Endometrial microvascular endothelial cells (primary cell): ENCODE measurements around the gene EME2. TPM values are rescaled to one million over a fixed set of nuclear protein-coding genes. Genes with fewer than 3 reads are reported as not detected.

ENCODE experiments used
- in situ Hi-C: cut with HindIII; loops from 2 replicates; pipeline ENCODE4 v1.10.0; 2017; ENCODE audit warnings: low sequenced_read_pairs, low pct_unique_long_range_greater_than_20kb; ENCODE audit errors: inconsistent ontology term
- total RNA-seq: library from RNA; depleted of rRNA; stranded (reverse); fragments of >200 nt; gene quantifications from one replicate; pipeline ENCODE4 v1.2.3, GENCODE V29; 2015; ENCODE audit errors: inconsistent ontology term

The EME2 gene
- total RNA-seq, 1 donor from 2014 or later = 3.5 TPM

DNA sequence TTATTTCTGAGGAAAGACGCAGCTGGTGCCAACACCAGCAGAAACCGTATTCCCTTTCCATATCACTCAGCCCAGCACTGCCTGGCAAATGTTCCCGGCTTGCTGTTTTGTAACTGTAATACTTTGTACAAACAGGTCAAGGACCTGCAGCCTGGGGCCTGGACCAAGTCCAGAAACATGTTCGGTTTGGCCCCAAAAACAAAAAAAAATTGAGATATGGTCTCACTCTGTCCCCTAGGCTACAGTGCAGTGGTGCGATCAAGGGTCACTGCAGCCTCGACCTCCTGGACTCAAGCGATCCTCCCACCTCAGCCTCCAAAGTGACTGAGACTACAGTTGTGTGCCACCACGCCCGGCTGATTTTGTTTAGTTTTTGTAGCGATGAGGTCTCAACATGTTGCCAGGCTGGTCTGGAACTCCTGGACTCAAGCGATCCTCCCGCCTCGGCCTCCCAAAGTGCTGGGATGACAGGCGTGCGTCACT lies 52.8 kb downstream of the EME2 start:
- in situ Hi-C loops = no loop called here

Other genes starting within 250 kb of the EME2 start
- 17.6 TPM for gene TMEM204, start 239.1 kb upstream of the EME2 start, total RNA-seq
- gene IFT140, start 160.7 kb upstream of the EME2 start, total RNA-seq = 9.6 TPM
- 6.1 TPM for gene CRAMP1, start 160.4 kb upstream of the EME2 start, total RNA-seq
- gene JPT2, start 94.5 kb upstream of the EME2 start, total RNA-seq = 85.9 TPM
- 35.8 TPM for gene MAPK8IP3, start 66.6 kb upstream of the EME2 start, total RNA-seq
- 65.6 TPM for gene NME3, start 1.3 kb upstream of the EME2 start, total RNA-seq
- 148 TPM for gene MRPS34, start 324 bp downstream of the EME2 start, total RNA-seq
- 35.5 TPM for gene SPSB3, start 9.8 kb downstream of the EME2 start, total RNA-seq
- 96.6 TPM for gene NUBP2, start 10.2 kb downstream of the EME2 start, total RNA-seq
- not detected for gene IGFALS, start 20.9 kb downstream of the EME2 start, total RNA-seq
- 73.6 TPM for gene HAGH, start 54.0 kb downstream of the EME2 start, total RNA-seq
- gene FAHD1, start 54.4 kb downstream of the EME2 start, total RNA-seq = 71.5 TPM
- gene MEIOB, start 99.4 kb downstream of the EME2 start, total RNA-seq = not detected
- gene HS3ST6, start 145.6 kb downstream of the EME2 start, total RNA-seq = not detected
- gene MSRB1, start 170.4 kb downstream of the EME2 start, total RNA-seq = 11.2 TPM
- gene RPL3L, start 181.9 kb downstream of the EME2 start, total RNA-seq = not detected
- gene NDUFB10, start 186.7 kb downstream of the EME2 start, total RNA-seq = 270 TPM
- gene RPS2, start 192.0 kb downstream of the EME2 start, total RNA-seq = 2,988 TPM
- gene RNF151, start 194.0 kb downstream of the EME2 start, total RNA-seq = not detected
- gene TBL3, start 199.2 kb downstream of the EME2 start, total RNA-seq = 79.9 TPM
- 0.09 TPM for gene NOXO1, start 208.7 kb downstream of the EME2 start, total RNA-seq
- gene GFER, start 211.4 kb downstream of the EME2 start, total RNA-seq = 17.2 TPM
- not detected for gene SYNGR3, start 217.2 kb downstream of the EME2 start, total RNA-seq
- 50.6 TPM for gene ZNF598, start 237.0 kb downstream of the EME2 start, total RNA-seq
- gene NPW, start 247.0 kb downstream of the EME2 start, total RNA-seq = not detected